AG09309 (cell line): Measurements from ENCODE around the gene DOCK2.

Experiments
- DNase-seq: peaks from one replicate; pipeline ENCODE4 v3.0.0-alpha.2; 2010; ENCODE audit warnings: low read depth
- H3K4me3 ChIP-seq: 2 replicates; pipeline ENCODE4 v1.5.1; 2011; ENCODE audit warnings: mild to moderate bottlenecking, low read depth, low read length, moderate library complexity; ENCODE audit not compliant: control insufficient read depth
- CTCF ChIP-seq: IDR thresholded peaks from 2 replicates; pipeline ENCODE4 v1.5.1; 2011; ENCODE audit warnings: mild to moderate bottlenecking, low read depth, low read length, inconsistent platforms; ENCODE audit not compliant: insufficient read depth, control insufficient read depth; ENCODE audit errors: missing control alignments

Gene DOCK2

GRCh38 chr5:169913479-169913878 lies 276.4 kb downstream of the DOCK2 start:
- no peak for DNase-seq
- no peak overlapping the region for H3K4me3 ChIP-seq
- no peak for TF ChIP-seq CTCF

- no peak for DNase-seq
- TF ChIP-seq CTCF, result no peak
Observed at GRCh38 chr5:169914766-169915165, 277.7 kb downstream of the DOCK2 start.

GRCh38 chr5:169917500-169917899 lies 280.4 kb downstream of the DOCK2 start:
- no peak overlapping the region for H3K4me3 ChIP-seq
- DNase-seq, result no peak
- TF ChIP-seq CTCF, result no peak

More at GRCh38 chr5:169914766-169915165, 277.7 kb downstream of the DOCK2 start:
- H3K4me3 ChIP-seq, result no peak overlapping the region

GRCh38 chr5:169918228-169918627 lies 281.2 kb downstream of the DOCK2 start:
- TF ChIP-seq CTCF, result no peak
- no peak overlapping the region for H3K4me3 ChIP-seq
- DNase-seq, result no peak

GRCh38 chr5:169920474-169920873 lies 283.4 kb downstream of the DOCK2 start:
- no peak overlapping the region for H3K4me3 ChIP-seq
- DNase-seq, result no peak
- TF ChIP-seq CTCF, result no peak

GRCh38 chr5:169921384-169921783 lies 284.3 kb downstream of the DOCK2 start:
- no peak for TF ChIP-seq CTCF
- DNase-seq, result no peak
- no peak overlapping the region for H3K4me3 ChIP-seq

GRCh38 chr5:169921949-169922348 lies 284.9 kb downstream of the DOCK2 start:
- no peak for TF ChIP-seq CTCF

More at GRCh38 chr5:169921949-169922348, 284.9 kb downstream of the DOCK2 start:
- DNase-seq, result no peak
- no peak overlapping the region for H3K4me3 ChIP-seq
